Measurements from ENCODE around the gene ZNF366. TPM values are rescaled to one million over a fixed set of nuclear protein-coding genes. Genes with fewer than 3 reads are reported as not detected.

The ZNF366 gene
- total RNA-seq, 1 experiment from 2014 or later, result not detected

GRCh38 chr5:72465601-72466563 lies 41.3 kb downstream of the ZNF366 start:
- Mint-ChIP-seq H3K9me3 (ENCODE audit: unreplicated experiment) (no peaks in the 10 kb centered on the region), H3K36me3 (ENCODE audit: insufficient read depth, unreplicated experiment) (no peaks in the 10 kb centered on the region), H3K27ac (ENCODE audit: low read depth, unreplicated experiment) (peak overlapping the region; percentile 3), H3K4me1 (ENCODE audit: insufficient read depth, unreplicated experiment) (peaks cover 46% of the 10 kb centered on the region), H3K27me3 (ENCODE audit: insufficient read depth, unreplicated experiment) (no peaks in the 10 kb centered on the region), H3K4me3 (ENCODE audit: unreplicated experiment) (no peak overlapping the region)
- no peak for DNase-seq (ENCODE audit: unreplicated experiment)
- intact Hi-C loops (cut with micrococcal nuclease), result no loop called here
- POLR2A ChIA-PET, result interaction anchor here (0.6 to 5.1 kb wide), 4 partner anchors 12 to 58 kb away, joined by 3 to 65 read pairs (median 10); no protein-coding TSS in a partner anchor
- BruUV-seq (replicated peaks), result no TSS peak
- no peak for TF ChIP-seq CTCF (IDR thresholded peaks at IDR 0.05; ENCODE audit: unreplicated experiment)
- CTCF ChIA-PET, result interaction anchor here (0.9 to 1.5 kb wide), 2 partner anchors 26 to 58 kb away, joined by 3 to 5 read pairs; no protein-coding TSS in a partner anchor

DNA sequence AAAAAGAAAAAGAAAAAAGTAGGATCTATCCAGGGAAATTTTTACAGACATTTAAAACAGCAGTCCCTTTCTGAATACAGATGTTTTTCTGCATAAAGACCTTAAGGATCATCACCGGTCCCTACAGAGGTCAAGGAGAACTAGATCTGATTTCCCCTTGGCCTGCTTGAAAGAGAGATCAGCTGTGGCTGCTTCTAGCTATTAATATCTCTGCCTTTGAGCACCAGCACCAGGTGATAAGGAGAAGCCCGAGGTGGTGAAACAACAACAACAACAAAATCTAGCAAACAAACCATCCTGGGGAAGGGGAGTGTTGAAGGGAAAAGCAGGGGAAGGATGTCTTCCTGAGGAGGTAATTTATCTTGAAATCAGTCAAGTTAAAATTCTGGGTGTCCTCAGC lies 42.1 kb downstream of the ZNF366 start:
- Mint-ChIP-seq H3K9me3 (ENCODE audit: unreplicated experiment) (no peaks in the 10 kb centered on the region), H3K4me1 (ENCODE audit: insufficient read depth, unreplicated experiment) (peaks cover 38% of the 10 kb centered on the region), H3K4me3 (ENCODE audit: unreplicated experiment) (no peak overlapping the region), H3K27me3 (ENCODE audit: insufficient read depth, unreplicated experiment) (no peaks in the 10 kb centered on the region), H3K27ac (ENCODE audit: low read depth, unreplicated experiment) (peak overlapping the region; percentile 3), H3K36me3 (ENCODE audit: insufficient read depth, unreplicated experiment) (no peaks in the 10 kb centered on the region)
- ChIA-PET CTCF (no interaction called here), POLR2A (interaction anchor here (5.1 kb wide), 1 partner anchor 12 kb away, joined by 65 read pairs; no protein-coding TSS in a partner anchor)
- no TSS peak for BruUV-seq (replicated peaks)
- no peak for DNase-seq (ENCODE audit: unreplicated experiment)
- no peak for TF ChIP-seq CTCF (IDR thresholded peaks at IDR 0.05; ENCODE audit: unreplicated experiment)
- intact Hi-C loops (cut with micrococcal nuclease), result no loop called here

- Mint-ChIP-seq H3K4me1 (ENCODE audit: insufficient read depth, unreplicated experiment) (peaks cover 36% of the 10 kb centered on the region), H3K4me3 (ENCODE audit: unreplicated experiment) (no peak overlapping the region), H3K9me3 (ENCODE audit: unreplicated experiment) (no peaks in the 10 kb centered on the region), H3K36me3 (ENCODE audit: insufficient read depth, unreplicated experiment) (no peaks in the 10 kb centered on the region), H3K27ac (ENCODE audit: low read depth, unreplicated experiment) (no peak overlapping the region), H3K27me3 (ENCODE audit: insufficient read depth, unreplicated experiment) (no peaks in the 10 kb centered on the region)
- DNase-seq (ENCODE audit: unreplicated experiment), result no peak
- POLR2A ChIA-PET, result interaction anchor here (0.7 to 2.7 kb wide), 9 partner anchors 9 to 355 kb away, joined by 3 to 21 read pairs (median 4); partner anchors contain the start of gene TNPO1
- no TSS peak for BruUV-seq (replicated peaks)
- intact Hi-C loops (cut with micrococcal nuclease), result no loop called here
- TF ChIP-seq CTCF (IDR thresholded peaks at IDR 0.05; ENCODE audit: unreplicated experiment), result no peak
- CTCF ChIA-PET, result interaction anchor here (0.6 to 1.7 kb wide), 3 partner anchors 9 to 61 kb away, joined by 4 to 6 read pairs (median 5); no protein-coding TSS in a partner anchor
Measured at GRCh38 chr5:72464071-72464470, 43.1 kb downstream of the ZNF366 start.

DNA sequence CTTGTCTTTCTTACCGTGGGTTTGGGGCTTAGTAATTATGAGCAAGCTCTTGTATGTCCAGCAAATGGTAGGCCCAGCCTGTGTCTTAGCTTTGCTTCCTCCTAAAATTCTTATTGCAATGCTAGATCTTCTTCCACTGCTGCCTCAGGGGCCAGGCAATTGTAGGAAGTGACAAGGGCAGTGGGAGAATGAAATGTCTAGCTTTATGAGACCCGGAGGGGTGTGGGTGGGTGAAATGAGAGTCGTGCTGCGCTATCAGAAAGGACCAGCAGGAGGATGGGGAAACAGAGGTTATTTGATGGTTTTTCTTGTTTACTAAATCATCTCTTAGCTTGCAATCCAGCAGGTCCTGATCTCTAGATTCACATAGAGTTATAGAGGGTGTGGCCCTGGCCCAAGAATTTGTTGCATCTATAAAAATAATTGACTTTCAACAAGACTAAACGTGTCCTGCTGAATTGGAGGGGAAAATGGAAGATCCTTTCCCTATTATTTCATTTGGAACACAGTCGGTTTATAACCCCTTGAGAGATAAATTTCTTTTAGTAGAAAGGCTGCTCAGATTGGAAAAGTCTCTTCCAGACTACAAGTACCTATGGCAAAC lies 43.7 kb downstream of the ZNF366 start:
- DNase-seq (ENCODE audit: unreplicated experiment), result no peak
- CTCF ChIA-PET, result interaction anchor here (0.6 to 1.7 kb wide), 5 partner anchors 9 to 61 kb away, joined by 3 to 6 read pairs (median 4); no protein-coding TSS in a partner anchor
- no peaks in the 10 kb centered on the region for H3K9me3 Mint-ChIP-seq (ENCODE audit: unreplicated experiment)
- POLR2A ChIA-PET, result interaction anchor here (0.6 to 2.7 kb wide), 13 partner anchors 9 to 355 kb away, joined by 3 to 21 read pairs (median 4); partner anchors contain the start of gene TNPO1
- BruUV-seq (replicated peaks), result no TSS peak
- intact Hi-C loops (cut with micrococcal nuclease), result no loop called here
- H3K27me3 Mint-ChIP-seq (ENCODE audit: insufficient read depth, unreplicated experiment), result no peaks in the 10 kb centered on the region
- TF ChIP-seq CTCF (IDR thresholded peaks at IDR 0.05; ENCODE audit: unreplicated experiment), result no peak
- H3K4me3 Mint-ChIP-seq (ENCODE audit: unreplicated experiment), result no peak overlapping the region
- peaks cover 31% of the 10 kb centered on the region for H3K4me1 Mint-ChIP-seq (ENCODE audit: insufficient read depth, unreplicated experiment)
- no peak overlapping the region for H3K27ac Mint-ChIP-seq (ENCODE audit: low read depth, unreplicated experiment)
- no peaks in the 10 kb centered on the region for H3K36me3 Mint-ChIP-seq (ENCODE audit: insufficient read depth, unreplicated experiment)
